Osteocyte (in vitro differentiated cells): ENCODE data around the gene LPIN3. TPM values are rescaled to one million over a fixed set of nuclear protein-coding genes. Genes with fewer than 3 reads are reported as not detected.

Experiments
- DNase-seq: peaks from one replicate; pipeline ENCODE4 v3.0.0; 2021; ENCODE audit warnings: mixed read lengths; ENCODE audit not compliant: unreplicated experiment; ENCODE audit errors: extremely low spot score
- H3K27ac Mint-ChIP-seq: one replicate; pipeline ENCODE4 v1.8.0; 2021; ENCODE audit warnings: mild to moderate bottlenecking, mixed read lengths; ENCODE audit not compliant: unreplicated experiment
- H3K27me3 Mint-ChIP-seq: one replicate; pipeline ENCODE4 v1.8.0; 2021; ENCODE audit warnings: mixed read lengths; ENCODE audit not compliant: unreplicated experiment
- H3K36me3 Mint-ChIP-seq: one replicate; pipeline ENCODE4 v1.8.0; 2021; ENCODE audit warnings: mixed read lengths; ENCODE audit not compliant: unreplicated experiment
- H3K4me1 Mint-ChIP-seq: one replicate; pipeline ENCODE4 v1.8.0; 2021; ENCODE audit warnings: mixed read lengths; ENCODE audit not compliant: unreplicated experiment
- H3K4me3 Mint-ChIP-seq: one replicate; pipeline ENCODE4 v1.8.0; 2021; ENCODE audit warnings: mild to moderate bottlenecking, moderate library complexity, mixed read lengths; ENCODE audit not compliant: unreplicated experiment
- H3K9me3 Mint-ChIP-seq: one replicate; pipeline ENCODE4 v1.8.0; 2021; ENCODE audit warnings: mixed read lengths; ENCODE audit not compliant: unreplicated experiment
- total RNA-seq: library from RNA; stranded (reverse); gene quantifications from 2 replicates; pipeline ENCODE4 v1.2.1, GENCODE V29; 2021
- TF ChIP-seq, protein P1 (sequence below): fragments of 200-600 bp; sonication (generic); IDR thresholded peaks from 2 replicates; pipeline ENCODE4 v1.5.0; 2021; ENCODE audit warnings: antibody characterized with exemption, mild to moderate bottlenecking, moderate library complexity

The LPIN3 gene
- total RNA-seq, 1 donor from 2014 or later, result 2.9 TPM

DNA sequence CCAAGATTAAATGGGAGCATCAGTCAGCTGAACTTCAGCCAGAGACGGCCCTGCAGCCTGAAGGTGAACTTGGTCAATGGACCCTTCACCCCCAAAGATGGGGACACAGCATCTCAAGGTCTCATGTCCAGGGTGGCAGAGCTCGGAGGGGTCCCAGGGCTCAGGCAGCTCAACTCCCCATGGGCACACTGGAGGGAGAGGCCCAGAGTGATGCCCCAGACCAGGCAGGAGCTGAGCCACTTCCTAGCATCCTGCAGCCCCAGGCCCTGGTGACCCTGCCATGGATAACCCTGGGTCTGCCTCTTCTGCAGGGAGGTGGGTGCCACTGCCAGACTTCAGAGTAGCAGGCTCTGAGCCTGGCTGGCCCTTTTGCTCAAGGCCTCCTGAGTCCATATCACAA is 53.5 kb downstream of the LPIN3 start:
- Mint-ChIP-seq H3K4me3 (no peak overlapping the region), H3K9me3 (no peaks in the 10 kb centered on the region), H3K27me3 (no peaks in the 10 kb centered on the region), H3K27ac (no peak overlapping the region), H3K4me1 (peaks cover 16% of the 10 kb centered on the region), H3K36me3 (no peaks in the 10 kb centered on the region)
- TF ChIP-seq, protein P1, sequence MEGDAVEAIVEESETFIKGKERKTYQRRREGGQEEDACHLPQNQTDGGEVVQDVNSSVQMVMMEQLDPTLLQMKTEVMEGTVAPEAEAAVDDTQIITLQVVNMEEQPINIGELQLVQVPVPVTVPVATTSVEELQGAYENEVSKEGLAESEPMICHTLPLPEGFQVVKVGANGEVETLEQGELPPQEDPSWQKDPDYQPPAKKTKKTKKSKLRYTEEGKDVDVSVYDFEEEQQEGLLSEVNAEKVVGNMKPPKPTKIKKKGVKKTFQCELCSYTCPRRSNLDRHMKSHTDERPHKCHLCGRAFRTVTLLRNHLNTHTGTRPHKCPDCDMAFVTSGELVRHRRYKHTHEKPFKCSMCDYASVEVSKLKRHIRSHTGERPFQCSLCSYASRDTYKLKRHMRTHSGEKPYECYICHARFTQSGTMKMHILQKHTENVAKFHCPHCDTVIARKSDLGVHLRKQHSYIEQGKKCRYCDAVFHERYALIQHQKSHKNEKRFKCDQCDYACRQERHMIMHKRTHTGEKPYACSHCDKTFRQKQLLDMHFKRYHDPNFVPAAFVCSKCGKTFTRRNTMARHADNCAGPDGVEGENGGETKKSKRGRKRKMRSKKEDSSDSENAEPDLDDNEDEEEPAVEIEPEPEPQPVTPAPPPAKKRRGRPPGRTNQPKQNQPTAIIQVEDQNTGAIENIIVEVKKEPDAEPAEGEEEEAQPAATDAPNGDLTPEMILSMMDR, result no peak
- no peak for DNase-seq

DNA sequence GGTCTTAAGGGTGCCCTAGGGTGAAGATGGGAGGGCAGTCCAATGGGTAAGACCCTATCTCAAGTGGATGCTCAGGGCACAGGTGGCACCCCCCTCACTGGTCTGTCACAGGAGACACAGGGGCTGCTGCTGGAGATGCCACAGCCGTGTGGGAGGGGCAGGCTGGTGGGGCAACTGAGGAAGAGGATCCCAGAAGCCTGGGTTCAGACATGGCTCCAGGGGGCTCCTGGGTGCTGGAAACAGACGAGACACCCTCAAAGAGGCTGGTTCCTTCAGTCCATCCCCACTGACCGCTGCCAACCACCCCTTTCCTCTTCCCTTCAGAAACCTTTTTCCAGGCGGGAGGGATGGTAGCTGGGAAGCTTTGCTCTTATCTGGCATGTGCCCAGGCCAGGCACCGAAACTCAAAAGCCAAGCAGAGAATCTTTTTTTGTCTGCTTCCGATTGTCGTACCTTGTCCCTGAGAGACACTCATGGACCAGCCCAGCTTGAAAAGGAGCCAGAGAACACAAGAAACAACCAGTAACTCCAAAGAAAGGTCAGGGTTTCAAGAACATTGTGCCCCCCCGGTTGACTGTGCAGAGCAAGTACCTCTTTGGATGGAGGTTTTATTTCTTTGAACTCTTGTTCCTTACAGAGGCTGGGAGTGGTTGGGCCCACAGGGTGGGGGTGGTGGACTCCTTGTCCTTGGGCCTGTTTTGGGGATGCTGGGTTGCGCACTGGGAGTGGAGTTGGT is 54.5 kb downstream of the LPIN3 start:
- H3K9me3 Mint-ChIP-seq, result no peaks in the 10 kb centered on the region
- TF ChIP-seq, protein P1, result no peak
- H3K27me3 Mint-ChIP-seq, result no peaks in the 10 kb centered on the region
- H3K36me3 Mint-ChIP-seq, result no peaks in the 10 kb centered on the region
- no peak overlapping the region for H3K4me3 Mint-ChIP-seq
- no peak overlapping the region for H3K27ac Mint-ChIP-seq
- H3K4me1 Mint-ChIP-seq, result peaks cover 16% of the 10 kb centered on the region
- DNase-seq, result no peak

DNA sequence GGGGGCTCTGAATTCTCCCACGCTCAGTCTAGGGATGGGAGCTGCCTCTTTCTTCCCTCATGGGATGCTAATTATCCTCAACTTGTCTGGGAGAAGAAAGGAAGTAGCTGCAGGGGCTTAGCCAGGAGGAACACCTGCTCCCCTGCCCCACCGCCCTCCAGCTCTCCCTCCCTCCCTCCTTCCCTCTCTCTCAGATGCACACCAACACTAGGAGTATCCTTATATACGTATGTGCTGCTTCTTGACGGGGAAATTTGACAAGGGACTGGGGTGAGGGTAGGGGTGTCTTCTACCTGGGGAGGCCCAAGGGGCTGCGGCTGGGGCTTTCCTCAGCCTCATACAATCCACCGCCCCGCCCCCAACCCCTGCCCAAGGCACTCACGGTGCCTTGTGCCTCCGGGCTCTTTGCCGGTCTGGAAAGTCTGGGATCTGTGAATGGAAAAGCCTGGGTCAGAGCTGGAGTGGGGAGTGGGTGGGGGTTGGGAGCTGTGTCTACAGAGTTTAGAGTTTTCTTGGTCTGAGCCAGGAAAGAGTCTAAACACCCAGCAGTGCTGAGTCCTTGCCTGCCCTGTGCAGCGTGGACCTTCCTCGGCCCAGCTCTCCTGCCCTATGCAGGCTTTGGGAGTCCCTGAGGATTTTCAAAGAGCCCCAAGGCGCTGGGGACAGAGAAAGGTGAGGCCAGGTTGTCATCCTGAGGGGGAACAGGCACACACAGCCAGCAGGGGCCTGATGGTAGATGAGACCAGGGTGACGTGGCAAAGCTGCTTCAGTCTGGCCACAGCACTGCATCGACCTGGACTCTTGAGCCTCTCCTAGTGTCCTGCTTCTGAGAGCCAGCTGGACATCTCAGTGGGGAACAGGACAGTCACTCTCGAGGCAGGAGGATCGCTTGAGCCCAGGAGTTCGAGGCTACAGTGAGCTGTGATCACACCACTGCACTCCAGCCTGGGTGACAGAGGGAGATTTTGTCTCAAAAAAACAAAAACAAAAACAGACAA is 55.3 kb downstream of the LPIN3 start:
- TF ChIP-seq, protein P1, result no peak
- Mint-ChIP-seq H3K4me3 (no peak overlapping the region), H3K27ac (no peak overlapping the region), H3K9me3 (no peaks in the 10 kb centered on the region), H3K4me1 (peaks cover 16% of the 10 kb centered on the region), H3K27me3 (no peaks in the 10 kb centered on the region), H3K36me3 (no peaks in the 10 kb centered on the region)
- no peak for DNase-seq

DNA sequence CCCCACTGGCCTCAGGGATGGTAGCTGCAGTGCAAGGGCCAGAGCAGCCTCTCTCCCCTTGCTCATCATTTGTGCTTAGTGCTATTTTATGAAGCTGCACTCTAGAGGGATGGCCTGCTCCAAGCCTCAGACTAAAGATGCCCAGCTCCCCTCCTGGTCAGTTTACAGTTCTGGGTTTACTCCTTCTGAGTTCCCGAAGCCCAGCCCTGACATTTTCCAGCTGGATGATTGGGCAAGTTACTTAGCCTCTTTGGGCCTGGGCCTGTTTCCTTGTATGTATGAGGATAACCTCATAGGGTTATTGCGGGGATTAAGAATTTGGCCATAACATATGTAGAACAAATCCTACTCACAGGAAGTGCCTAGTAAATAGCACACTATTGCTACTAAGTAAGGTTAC is 57.8 kb downstream of the LPIN3 start:
- Mint-ChIP-seq H3K4me3 (no peak overlapping the region), H3K4me1 (peaks cover 10% of the 10 kb centered on the region), H3K36me3 (peaks cover 8% of the 10 kb centered on the region), H3K27ac (no peak overlapping the region), H3K9me3 (no peaks in the 10 kb centered on the region), H3K27me3 (no peaks in the 10 kb centered on the region)
- TF ChIP-seq, protein P1, result no peak
- DNase-seq, result no peak

DNA sequence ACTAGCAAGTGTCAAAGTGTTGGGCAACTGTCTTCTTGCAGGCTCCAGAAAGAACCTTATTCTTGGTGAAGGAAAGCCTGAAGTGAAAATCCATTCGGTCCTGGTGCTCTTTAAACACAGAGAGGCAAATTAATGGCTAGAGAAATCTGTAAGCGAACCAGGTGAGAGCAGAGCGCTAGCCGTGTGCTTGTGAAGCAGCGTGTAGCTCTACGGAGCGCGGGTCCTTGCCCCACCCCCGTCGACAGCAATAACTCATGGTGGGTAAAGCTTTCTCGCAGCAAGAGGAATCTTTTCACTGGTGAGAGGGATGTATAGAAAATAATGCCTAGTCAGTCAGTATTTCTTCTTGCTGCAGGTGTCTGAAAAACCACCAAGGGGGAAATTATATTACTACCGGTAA is 63.0 kb downstream of the LPIN3 start:
- no peak for DNase-seq
- Mint-ChIP-seq H3K36me3 (peaks cover 39% of the 10 kb centered on the region), H3K27me3 (no peaks in the 10 kb centered on the region), H3K9me3 (no peaks in the 10 kb centered on the region), H3K4me1 (peaks cover 11% of the 10 kb centered on the region), H3K4me3 (no peak overlapping the region), H3K27ac (no peak overlapping the region)
- TF ChIP-seq, protein P1, result no peak
